Measurements from ENCODE around the gene KANK3.

Gene KANK3

GRCh38 chr19:8337728-8338127 is 5.3 kb downstream of the KANK3 start:
- no peak for DNase-seq (ENCODE audit: low read depth in 2 of 2)

GRCh38 chr19:8336660-8337059 is 6.4 kb downstream of the KANK3 start:
- no peak for DNase-seq (ENCODE audit: low read depth in 2 of 2)

GRCh38 chr19:8336072-8336569 is 6.9 kb downstream of the KANK3 start:
- DNase-seq (ENCODE audit: low read depth in 2 of 2), result no peak

- DNase-seq (ENCODE audit: low read depth in 2 of 2), result no peak
Measured at GRCh38 chr19:8335343-8336071, 7.6 kb downstream of the KANK3 start.

GRCh38 chr19:8334458-8335342 is 8.4 kb downstream of the KANK3 start:
- no peak for DNase-seq (ENCODE audit: low read depth in 2 of 2)

GRCh38 chr19:8333767-8334457 is 9.2 kb downstream of the KANK3 start:
- DNase-seq (ENCODE audit: low read depth in 2 of 2), result no peak

GRCh38 chr19:8332976-8333766 is 9.9 kb downstream of the KANK3 start:
- no peak for DNase-seq (ENCODE audit: low read depth in 2 of 2)

GRCh38 chr19:8331263-8331845 is 11.7 kb downstream of the KANK3 start:
- no peak for DNase-seq (ENCODE audit: low read depth in 2 of 2)

GRCh38 chr19:8329996-8330395 is 13.1 kb downstream of the KANK3 start:
- DNase-seq (ENCODE audit: low read depth in 2 of 2), result no peak

- DNase-seq (ENCODE audit: low read depth in 2 of 2), result no peak
Measured at GRCh38 chr19:8325454-8325853, 17.6 kb downstream of the KANK3 start.

- DNase-seq (ENCODE audit: low read depth in 2 of 2), result no peak
Measured at GRCh38 chr19:8324186-8325050, 18.6 kb downstream of the KANK3 start.

GRCh38 chr19:8323781-8324185 is 19.3 kb downstream of the KANK3 start:
- no peak for DNase-seq (ENCODE audit: low read depth in 2 of 2)

- DNase-seq (ENCODE audit: low read depth in 2 of 2), result no peak
Measured at GRCh38 chr19:8322638-8322997, 20.4 kb downstream of the KANK3 start.

- no peak for DNase-seq (ENCODE audit: low read depth in 2 of 2)
Measured at GRCh38 chr19:8321986-8322637, 20.9 kb downstream of the KANK3 start.

- peak; percentile 90 to 95 for DNase-seq (ENCODE audit: low read depth in 2 of 2)
Measured at GRCh38 chr19:8321067-8321985, 21.7 kb downstream of the KANK3 start, which contains the start of the genes NDUFA7 and RPS28. Gene NDUFA7 (minus strand): TSS chr19:8321375. CDS start chr19:8321358, 17 bp downstream. Gene RPS28 (plus strand): TSS chr19:8321496. CDS start chr19:8321531, 35 bp downstream.

- DNase-seq (ENCODE audit: low read depth in 2 of 2), result no peak
Measured at GRCh38 chr19:8320564-8321066, 22.4 kb downstream of the KANK3 start.

- no peak for DNase-seq (ENCODE audit: low read depth in 2 of 2)
Measured at GRCh38 chr19:8319807-8320520, 23.1 kb downstream of the KANK3 start.
